MCF 10A (cell line): ENCODE measurements around the gene RALGPS1. TPM values are rescaled to one million over a fixed set of nuclear protein-coding genes. Genes with fewer than 3 reads are reported as not detected.

Experiments
- BruUV-seq: library from RNA; stranded (reverse); fragments of 400-500 nt; replicated peaks from 2 replicates; lab custom pipeline; 2021; lab: Mats Ljungman, UMichigan
- CTCF ChIA-PET: fragments of 300-600 bp; sonication (Branson Sonifier 250); formaldehyde crosslinking; extraction: SDS; loops from one replicate; lab custom pipeline; 2021; ENCODE audit warnings: antibody characterized with exemption, inconsistent platforms; lab: Yijun Ruan, JAX
- POLR2A ChIA-PET: fragments of 300-600, 350-650 bp; sonication (Branson Sonifier 250); formaldehyde crosslinking; extraction: SDS; loops from one replicate; lab custom pipeline; 2020; ENCODE audit warnings: antibody characterized with exemption, inconsistent platforms; lab: Yijun Ruan, JAX
- DNase-seq: peaks from one replicate; pipeline ENCODE4 v3.0.0-alpha.2; 2018; ENCODE audit not compliant: unreplicated experiment
- H3K27ac Mint-ChIP-seq: one replicate; pipeline ENCODE4 v1.8.0; 2022; ENCODE audit warnings: mild to moderate bottlenecking, low read depth, mixed read lengths; ENCODE audit not compliant: unreplicated experiment
- H3K27me3 Mint-ChIP-seq: one replicate; pipeline ENCODE4 v1.8.0; 2022; ENCODE audit warnings: mixed read lengths; ENCODE audit not compliant: insufficient read depth, unreplicated experiment
- H3K36me3 Mint-ChIP-seq: one replicate; pipeline ENCODE4 v1.8.0; 2022; ENCODE audit warnings: mild to moderate bottlenecking, moderate library complexity, mixed read lengths; ENCODE audit not compliant: insufficient read depth, unreplicated experiment
- H3K4me1 Mint-ChIP-seq: one replicate; pipeline ENCODE4 v1.8.0; 2022; ENCODE audit warnings: mixed read lengths; ENCODE audit not compliant: insufficient read depth, unreplicated experiment
- H3K4me3 Mint-ChIP-seq: one replicate; pipeline ENCODE4 v1.8.0; 2022; ENCODE audit warnings: mild to moderate bottlenecking, moderate library complexity, mixed read lengths; ENCODE audit not compliant: unreplicated experiment
- H3K9me3 Mint-ChIP-seq: one replicate; pipeline ENCODE4 v1.8.0; 2022; ENCODE audit warnings: mixed read lengths; ENCODE audit not compliant: unreplicated experiment
- intact Hi-C: fragments of 100-400 bp; cut with micrococcal nuclease; formaldehyde crosslinking; loops from 2 replicates; pipeline ENCODE4 v1.14.1; 2022
- total RNA-seq: library from RNA; stranded (reverse); gene quantifications from 2 replicates; pipeline ENCODE4 v1.2.3, GENCODE V29; 2022
- TF ChIP-seq, protein P1 (sequence below): fragments of 200-600 bp; IDR thresholded peaks from one replicate; pipeline ENCODE4 v1.8.0; 2022; ENCODE audit warnings: antibody characterized with exemption, mild to moderate bottlenecking; ENCODE audit not compliant: unreplicated experiment

Gene RALGPS1
- total RNA-seq, 1 experiment from 2014 or later: 2.4 TPM

DNA sequence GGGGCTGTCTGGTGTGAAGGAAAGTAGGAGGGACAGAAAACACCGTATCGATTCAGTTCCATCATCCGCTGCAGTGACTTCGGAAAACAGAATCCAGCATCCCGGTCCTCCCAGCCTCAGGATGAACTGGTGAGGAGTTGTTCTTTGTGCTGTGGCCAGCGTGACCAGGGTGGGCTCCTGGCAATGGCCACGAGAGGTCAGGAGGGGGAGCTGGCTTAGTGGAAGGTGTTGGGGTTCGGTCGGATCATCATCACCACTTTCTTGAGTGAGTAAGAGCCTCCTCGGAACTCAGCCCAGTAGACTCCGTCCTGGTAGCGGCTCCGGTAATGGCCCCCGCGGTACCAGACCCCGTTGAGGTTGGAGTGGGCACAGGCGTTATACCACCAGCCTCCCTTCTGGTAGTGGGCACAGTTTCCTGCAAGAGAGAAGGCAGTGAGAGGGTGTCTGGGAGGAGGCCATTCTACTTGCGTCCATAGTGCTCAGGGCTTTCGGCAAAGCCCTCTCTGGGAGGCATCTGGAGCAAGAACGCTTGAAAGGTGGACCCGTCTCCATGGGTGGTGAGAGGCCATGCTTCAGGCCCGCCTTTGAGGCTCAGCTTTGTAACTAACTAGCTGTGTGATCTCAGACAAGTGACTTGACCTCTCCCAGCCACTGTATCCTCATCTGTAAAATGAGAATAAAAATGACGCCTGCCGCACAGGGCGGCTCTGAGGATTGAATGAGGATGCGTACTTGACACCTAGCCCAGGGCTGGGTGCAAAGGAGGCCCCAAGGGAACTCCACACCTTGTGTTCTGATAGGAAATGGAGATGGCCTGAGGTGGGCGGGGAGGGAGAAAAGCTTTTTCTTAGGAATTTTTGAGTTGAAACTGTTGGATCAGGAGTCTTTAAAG is 174.4 kb downstream of the RALGPS1 start:
- no peaks in the 10 kb centered on the region for H3K36me3 Mint-ChIP-seq
- TF ChIP-seq, protein P1, sequence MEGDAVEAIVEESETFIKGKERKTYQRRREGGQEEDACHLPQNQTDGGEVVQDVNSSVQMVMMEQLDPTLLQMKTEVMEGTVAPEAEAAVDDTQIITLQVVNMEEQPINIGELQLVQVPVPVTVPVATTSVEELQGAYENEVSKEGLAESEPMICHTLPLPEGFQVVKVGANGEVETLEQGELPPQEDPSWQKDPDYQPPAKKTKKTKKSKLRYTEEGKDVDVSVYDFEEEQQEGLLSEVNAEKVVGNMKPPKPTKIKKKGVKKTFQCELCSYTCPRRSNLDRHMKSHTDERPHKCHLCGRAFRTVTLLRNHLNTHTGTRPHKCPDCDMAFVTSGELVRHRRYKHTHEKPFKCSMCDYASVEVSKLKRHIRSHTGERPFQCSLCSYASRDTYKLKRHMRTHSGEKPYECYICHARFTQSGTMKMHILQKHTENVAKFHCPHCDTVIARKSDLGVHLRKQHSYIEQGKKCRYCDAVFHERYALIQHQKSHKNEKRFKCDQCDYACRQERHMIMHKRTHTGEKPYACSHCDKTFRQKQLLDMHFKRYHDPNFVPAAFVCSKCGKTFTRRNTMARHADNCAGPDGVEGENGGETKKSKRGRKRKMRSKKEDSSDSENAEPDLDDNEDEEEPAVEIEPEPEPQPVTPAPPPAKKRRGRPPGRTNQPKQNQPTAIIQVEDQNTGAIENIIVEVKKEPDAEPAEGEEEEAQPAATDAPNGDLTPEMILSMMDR: no peak
- intact Hi-C loops: no loop called here
- POLR2A ChIA-PET: no interaction called here
- no peaks in the 10 kb centered on the region for H3K9me3 Mint-ChIP-seq
- CTCF ChIA-PET: interaction anchor here (0.6 kb wide), 1 partner anchor 40 kb away, joined by 3 read pairs; no protein-coding TSS in a partner anchor
- H3K27me3 Mint-ChIP-seq: no peaks in the 10 kb centered on the region
- no peak overlapping the region for H3K27ac Mint-ChIP-seq
- no TSS peak for BruUV-seq
- no peaks in the 10 kb centered on the region for H3K4me1 Mint-ChIP-seq
- no peak overlapping the region for H3K4me3 Mint-ChIP-seq
- no peak for DNase-seq

DNA sequence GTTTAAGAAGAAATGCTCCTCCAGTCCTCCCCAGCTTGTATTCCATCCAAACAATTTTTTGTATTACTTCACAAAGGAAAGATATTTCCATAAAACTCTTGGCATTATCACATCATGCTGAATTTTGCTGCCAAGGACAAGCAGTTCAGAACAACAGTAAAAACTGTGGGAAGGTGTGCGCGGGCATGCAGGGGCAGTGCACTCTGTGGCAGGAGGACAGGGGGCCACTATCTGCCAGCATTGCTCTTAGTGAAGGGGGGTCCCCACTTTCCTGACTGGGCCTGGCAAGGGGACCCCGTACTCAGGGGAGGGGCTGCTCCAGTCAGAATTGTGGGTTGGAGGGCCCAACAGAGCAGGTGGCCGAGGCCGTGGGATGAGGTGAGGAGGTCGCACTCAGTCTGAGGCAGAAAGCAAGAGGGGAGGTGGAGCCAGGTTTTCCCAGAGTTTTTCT is 175.1 kb downstream of the RALGPS1 start:
- Mint-ChIP-seq H3K27ac (no peak overlapping the region), H3K9me3 (no peaks in the 10 kb centered on the region), H3K27me3 (no peaks in the 10 kb centered on the region), H3K4me3 (no peak overlapping the region), H3K36me3 (no peaks in the 10 kb centered on the region), H3K4me1 (no peaks in the 10 kb centered on the region)
- POLR2A ChIA-PET: no interaction called here
- intact Hi-C loops: no loop called here
- CTCF ChIA-PET: interaction anchor here (1.1 kb wide), 1 partner anchor 114 kb away, joined by 5 read pairs; no protein-coding TSS in a partner anchor
- TF ChIP-seq, protein P1: no peak
- DNase-seq: no peak
- BruUV-seq: no TSS peak

DNA sequence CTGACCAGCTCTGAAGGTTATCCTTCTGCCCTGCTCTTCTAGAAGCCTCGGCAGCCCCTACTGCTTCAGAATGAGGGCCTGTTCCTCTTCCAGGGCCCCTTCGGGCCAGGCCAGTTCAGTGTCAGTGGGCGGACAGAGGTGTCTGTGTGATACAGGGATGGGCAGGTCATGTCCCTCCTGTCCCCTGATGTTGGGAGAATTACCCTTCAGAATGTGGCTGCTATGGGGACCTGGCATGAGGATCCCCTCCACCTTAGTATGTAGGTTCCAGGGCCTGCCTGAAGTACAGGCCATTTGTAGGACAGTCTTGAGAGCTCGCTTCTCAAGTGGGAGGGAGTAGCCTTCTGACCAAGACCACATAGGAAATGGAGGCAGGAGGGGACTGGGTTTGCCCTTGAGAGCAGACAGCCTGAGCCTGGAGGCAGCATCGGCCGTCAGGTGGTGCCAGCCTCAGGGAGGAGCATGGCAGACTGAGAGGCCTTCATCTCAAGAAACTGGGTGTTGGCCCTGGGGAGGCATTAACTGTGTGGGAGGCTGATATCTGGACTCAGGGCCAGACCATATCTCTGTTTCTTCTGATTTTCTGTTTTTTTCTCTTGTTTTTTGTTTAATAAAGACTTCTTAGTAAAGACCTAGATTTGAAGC is 175.9 kb downstream of the RALGPS1 start:
- Mint-ChIP-seq H3K4me1 (no peaks in the 10 kb centered on the region), H3K9me3 (no peaks in the 10 kb centered on the region), H3K4me3 (no peak overlapping the region), H3K27ac (no peak overlapping the region), H3K27me3 (no peaks in the 10 kb centered on the region), H3K36me3 (no peaks in the 10 kb centered on the region)
- no TSS peak for BruUV-seq
- intact Hi-C loops: no loop called here
- TF ChIP-seq, protein P1: no peak
- ChIA-PET CTCF (interaction anchor here (1.1 kb wide), 1 partner anchor 115 kb away, joined by 5 read pairs; no protein-coding TSS in a partner anchor), POLR2A (no interaction called here)
- no peak for DNase-seq

DNA sequence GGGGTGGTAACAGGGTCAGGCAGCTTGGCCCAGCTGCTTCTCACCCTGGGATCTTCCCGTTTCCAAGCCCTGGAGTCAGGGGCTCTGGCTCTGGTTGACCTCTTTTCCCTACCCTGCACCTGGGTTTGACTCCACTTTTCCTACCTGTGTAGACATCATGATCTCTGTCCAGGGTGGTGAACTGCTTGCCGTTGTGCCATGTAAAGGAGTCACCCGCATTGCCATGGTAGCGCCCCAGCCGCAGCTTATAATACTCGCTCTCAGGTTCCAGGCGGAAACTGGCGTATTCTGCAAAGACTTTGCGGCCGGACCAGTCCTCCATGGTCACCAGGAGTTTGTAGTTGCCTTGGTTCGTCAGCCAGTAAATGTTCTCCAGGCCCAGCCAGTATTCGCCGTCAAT is 176.9 kb downstream of the RALGPS1 start:
- Mint-ChIP-seq H3K4me3 (no peak overlapping the region), H3K27ac (no peak overlapping the region), H3K4me1 (no peaks in the 10 kb centered on the region), H3K27me3 (no peaks in the 10 kb centered on the region), H3K36me3 (no peaks in the 10 kb centered on the region), H3K9me3 (no peaks in the 10 kb centered on the region)
- BruUV-seq: no TSS peak
- DNase-seq: no peak
- TF ChIP-seq, protein P1: no peak
- ChIA-PET POLR2A (no interaction called here), CTCF (no interaction called here)
- intact Hi-C loops: no loop called here
